ENCODE measurements around the gene MINDY1. TPM values are rescaled to one million over a fixed set of nuclear protein-coding genes. Genes with fewer than 3 reads are reported as not detected.

Gene MINDY1
- total RNA-seq, 1 donor from 2014 or later = 19.2 TPM

- no peak overlapping the region for H3K4me3 Mint-ChIP-seq
- DNase-seq (ENCODE audit: low read depth, low spot score) = no peak
- no peaks in the 10 kb centered on the region for H3K36me3 Mint-ChIP-seq (ENCODE audit: low read depth)
- TF ChIP-seq CTCF (conservative IDR thresholded peaks at IDR 0.05) = no peak
- H3K9me3 Mint-ChIP-seq = no peaks in the 10 kb centered on the region
- no peaks in the 10 kb centered on the region for H3K27me3 Mint-ChIP-seq (ENCODE audit: low read depth)
- peaks cover 3% of the 10 kb centered on the region for H3K4me1 Mint-ChIP-seq
- H3K27ac Mint-ChIP-seq (ENCODE audit: unreplicated experiment) = no peak overlapping the region
These were observed 19.8 kb upstream of the MINDY1 start for GRCh38 chr1:151026460-151026859.

DNA sequence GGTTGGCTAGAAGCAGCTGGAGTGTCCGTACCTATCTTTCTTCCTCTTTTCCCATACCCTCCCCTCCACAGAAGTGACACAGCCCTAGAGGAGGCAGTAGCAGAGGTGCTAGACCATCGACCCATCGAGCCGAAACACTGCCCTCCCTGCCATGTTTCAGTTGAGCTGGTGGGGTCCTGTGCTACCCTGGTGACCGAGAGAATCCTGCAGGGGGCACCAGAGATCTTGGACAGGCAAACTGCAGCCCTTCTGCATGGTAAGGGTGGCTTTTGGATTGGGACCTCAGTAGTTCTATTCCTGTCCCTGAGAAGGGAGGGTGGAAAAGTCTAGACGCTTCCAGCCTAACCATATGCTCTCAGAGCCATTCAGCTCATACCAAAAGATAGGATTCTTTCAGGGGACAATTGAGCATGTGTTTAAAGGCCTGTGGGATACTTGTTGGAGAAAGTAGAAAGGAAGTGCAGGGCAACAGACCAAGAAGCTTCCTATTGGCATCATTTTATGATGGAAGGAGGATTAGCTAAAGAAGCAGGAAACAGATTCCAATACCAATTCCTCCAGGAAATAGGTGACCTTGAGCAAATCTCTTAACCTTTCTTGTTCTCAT is 17.9 kb upstream of the MINDY1 start:
- TF ChIP-seq CTCF (conservative IDR thresholded peaks at IDR 0.05) = peak; percentile 76
- no peak overlapping the region for H3K27ac Mint-ChIP-seq (ENCODE audit: unreplicated experiment)
- peaks cover 3% of the 10 kb centered on the region for H3K4me1 Mint-ChIP-seq
- no peaks in the 10 kb centered on the region for H3K9me3 Mint-ChIP-seq
- no peak overlapping the region for H3K4me3 Mint-ChIP-seq
- H3K27me3 Mint-ChIP-seq (ENCODE audit: low read depth) = no peaks in the 10 kb centered on the region
- peak; percentile 78 for DNase-seq (ENCODE audit: low read depth, low spot score)
- no peaks in the 10 kb centered on the region for H3K36me3 Mint-ChIP-seq (ENCODE audit: low read depth)

- no peaks in the 10 kb centered on the region for H3K9me3 Mint-ChIP-seq
- TF ChIP-seq CTCF (conservative IDR thresholded peaks at IDR 0.05) = no peak
- no peaks in the 10 kb centered on the region for H3K36me3 Mint-ChIP-seq (ENCODE audit: low read depth)
- no peaks in the 10 kb centered on the region for H3K27me3 Mint-ChIP-seq (ENCODE audit: low read depth)
- peak overlapping the region; percentile 11 for H3K27ac Mint-ChIP-seq (ENCODE audit: unreplicated experiment)
- peak overlapping the region; percentile 13 for H3K4me3 Mint-ChIP-seq
- peaks cover 33% of the 10 kb centered on the region for H3K4me1 Mint-ChIP-seq
- no peak for DNase-seq (ENCODE audit: low read depth, low spot score)
These were observed 6.8 kb upstream of the MINDY1 start for GRCh38 chr1:151013518-151013917.

DNA sequence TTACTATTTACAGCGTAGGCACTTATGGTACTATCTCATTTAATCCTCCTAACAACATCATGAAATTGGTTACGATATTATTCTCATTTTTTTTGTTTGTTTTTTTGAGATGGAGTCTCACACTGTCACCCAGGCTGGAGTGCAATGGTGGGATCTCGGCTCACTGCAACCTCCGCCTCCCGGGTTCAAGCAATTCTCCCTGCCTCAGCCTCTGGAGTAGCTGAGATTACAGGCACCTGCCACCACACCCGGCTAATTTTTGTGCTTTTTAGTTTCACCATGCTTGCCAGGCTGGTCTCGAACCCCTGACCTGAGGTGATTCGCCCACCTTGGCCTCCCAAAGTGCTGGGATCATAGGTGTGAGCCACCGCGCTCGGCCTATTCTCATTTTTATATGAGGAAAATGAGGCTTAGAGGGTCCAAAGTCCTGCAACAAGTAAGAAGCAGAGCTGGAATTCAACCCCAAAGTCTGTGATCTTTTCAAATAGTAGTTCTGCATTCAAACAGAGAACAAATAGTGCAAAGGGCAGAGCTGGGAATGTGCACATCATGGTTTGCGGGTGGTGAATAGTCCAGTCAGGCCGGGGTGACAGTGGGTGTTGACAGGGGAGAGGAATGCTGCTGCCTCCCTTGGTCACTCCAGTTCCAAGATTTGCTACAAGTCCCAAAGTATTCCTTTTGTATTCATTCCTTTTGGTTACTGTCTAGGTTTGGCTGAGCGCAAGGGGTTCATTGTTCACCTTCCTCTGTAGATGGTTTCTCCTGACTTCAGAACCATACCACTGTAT is 6.2 kb upstream of the MINDY1 start:
- no peak overlapping the region for H3K27ac Mint-ChIP-seq (ENCODE audit: unreplicated experiment)

More for the DNA sequence above, 6.2 kb upstream of the MINDY1 start:
- no peaks in the 10 kb centered on the region for H3K36me3 Mint-ChIP-seq (ENCODE audit: low read depth)
- no peaks in the 10 kb centered on the region for H3K9me3 Mint-ChIP-seq
- peaks cover 39% of the 10 kb centered on the region for H3K4me1 Mint-ChIP-seq
- peak overlapping the region; percentile 13 for H3K4me3 Mint-ChIP-seq
- no peaks in the 10 kb centered on the region for H3K27me3 Mint-ChIP-seq (ENCODE audit: low read depth)
- no peak for TF ChIP-seq CTCF (conservative IDR thresholded peaks at IDR 0.05)
- no peak for DNase-seq (ENCODE audit: low read depth, low spot score)
